Subcutaneous abdominal adipose tissue (tissue), 5 donors: Measurements from ENCODE around the gene MINDY4.

ENCODE experiments used
- H3K27ac ChIP-seq: one replicate; pipeline ENCODE4 v1.7.0; 2013; ENCODE audit warnings: low read depth, mild to moderate bottlenecking, inconsistent platforms, low read length, moderate library complexity
- H3K27me3 ChIP-seq, 5 donors: one replicate each; pipeline ENCODE4 v1.7.0; 2013; ENCODE audit warnings: low read length in 5 of 5, inconsistent platforms in 1 of 5; ENCODE audit not compliant: control insufficient read depth in 5 of 5, insufficient read depth in 4 of 5
- H3K36me3 ChIP-seq, 5 donors: one replicate each; pipeline ENCODE4 v1.7.0; 2013; ENCODE audit warnings: low read length in 5 of 5; ENCODE audit not compliant: control insufficient read depth in 5 of 5, insufficient read depth in 5 of 5
- H3K4me1 ChIP-seq, 5 donors: one replicate each; pipeline ENCODE4 v1.7.0; 2013; ENCODE audit warnings: low read length in 5 of 5, mild to moderate bottlenecking in 3 of 5, moderate library complexity in 1 of 5; ENCODE audit not compliant: control insufficient read depth in 5 of 5, insufficient read depth in 5 of 5
- H3K4me3 ChIP-seq, 5 donors: one replicate each; pipeline ENCODE4 v1.7.0; 2013; ENCODE audit warnings: low read length in 5 of 5, low read depth in 1 of 5
- H3K9ac ChIP-seq, 5 donors: one replicate each; pipeline ENCODE4 v1.7.0; 2013; ENCODE audit warnings: low read length in 5 of 5, mild to moderate bottlenecking in 4 of 5, moderate library complexity in 3 of 5
- H3K9me3 ChIP-seq, 5 donors: one replicate each; pipeline ENCODE4 v1.7.0; 2013; ENCODE audit warnings: low read length in 5 of 5; ENCODE audit not compliant: control insufficient read depth in 5 of 5
- donor health status: healthy.
- donor health status: healthy.
- donor health status: healthy.
- donor health status: healthy.
- donor health status: healthy.

Gene MINDY4

DNA sequence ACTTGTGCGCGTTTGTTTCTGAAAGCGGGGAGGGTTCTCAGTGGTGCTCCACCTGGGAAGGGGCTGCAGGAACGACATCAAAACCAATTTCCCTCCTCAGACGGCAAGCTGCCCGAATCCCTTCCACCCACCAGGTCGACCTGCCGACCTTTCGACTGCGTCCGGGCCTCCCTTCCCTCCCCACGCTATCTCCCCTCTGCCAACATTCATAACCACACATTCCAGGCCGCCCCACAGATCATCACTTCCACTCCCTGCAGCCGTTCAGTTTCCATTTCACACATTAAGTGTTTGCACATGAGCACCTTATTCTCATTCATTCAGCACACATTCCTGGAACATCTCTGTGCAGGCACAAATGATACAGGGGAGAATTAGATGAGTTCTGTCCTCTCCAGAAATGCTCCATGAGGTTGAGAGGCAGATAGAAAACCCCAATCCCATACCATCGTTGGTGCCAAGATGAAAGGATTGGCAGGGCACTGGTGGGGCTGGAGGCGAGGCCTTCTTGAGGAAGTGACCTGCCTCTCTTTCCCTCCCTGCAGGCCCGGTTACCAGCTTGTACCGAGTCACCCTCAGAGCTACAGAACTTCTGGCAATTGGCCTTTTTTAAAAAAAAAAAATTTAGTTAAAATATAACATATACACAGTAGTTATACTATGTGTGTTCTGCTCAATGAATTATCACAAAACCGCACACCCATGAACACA is 70.0 kb downstream of the MINDY4 start:
- H3K36me3 ChIP-seq: peaks cover 0 to 19% (median 2%) of the 10 kb centered on the region in 5 donors
- no peaks in the 10 kb centered on the region for H3K27me3 ChIP-seq
- no peak overlapping the region for H3K4me3 ChIP-seq
- H3K27ac ChIP-seq: no peak overlapping the region
- no peaks in the 10 kb centered on the region for H3K9me3 ChIP-seq
- H3K9ac ChIP-seq: no peak overlapping the region
- peaks cover 1 to 43% (median 9%) of the 10 kb centered on the region in 5 donors for H3K4me1 ChIP-seq

DNA sequence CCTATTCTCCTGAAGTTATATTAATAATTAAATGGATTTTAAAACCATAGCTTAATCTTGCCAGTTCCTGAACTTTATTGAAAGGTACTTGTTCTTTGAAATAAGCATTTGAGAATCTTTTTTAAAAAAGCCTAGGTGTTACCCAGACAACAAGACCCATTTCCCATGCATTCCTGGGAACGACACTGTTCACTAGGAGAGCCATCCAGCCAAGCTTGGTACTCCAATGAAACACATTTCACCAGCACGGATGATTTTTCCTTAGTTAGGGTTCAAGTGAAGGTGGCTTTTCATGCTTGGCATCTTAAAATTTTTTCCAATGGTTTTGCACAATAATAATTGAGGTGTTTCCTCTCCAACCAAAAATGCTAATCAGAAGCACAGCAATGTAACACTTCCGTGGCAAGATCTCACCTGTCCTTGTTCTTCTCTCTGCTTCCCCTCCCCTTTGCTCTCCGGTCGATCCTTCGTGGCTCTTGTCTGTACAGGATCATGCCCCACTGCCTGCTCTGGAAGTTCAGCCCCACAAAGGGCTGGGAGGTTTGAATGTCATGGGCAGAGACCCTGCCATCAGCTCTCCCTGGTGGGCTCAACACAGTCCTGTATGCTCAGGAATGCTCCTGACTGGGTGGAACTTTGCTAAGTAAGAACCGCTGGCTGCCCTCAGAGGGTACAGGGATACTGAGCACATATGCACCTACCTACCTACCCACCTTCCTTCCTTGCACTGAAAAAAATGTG is 70.8 kb downstream of the MINDY4 start:
- Histone ChIP-seq H3K4me3 (no peak overlapping the region), H3K9ac (no peak overlapping the region), H3K9me3 (no peaks in the 10 kb centered on the region), H3K27me3 (no peaks in the 10 kb centered on the region), H3K4me1 (peaks cover 1 to 45% (median 9%) of the 10 kb centered on the region in 5 donors), H3K27ac (no peak overlapping the region), H3K36me3 (peaks cover 0 to 16% (median 2%) of the 10 kb centered on the region in 5 donors)

DNA sequence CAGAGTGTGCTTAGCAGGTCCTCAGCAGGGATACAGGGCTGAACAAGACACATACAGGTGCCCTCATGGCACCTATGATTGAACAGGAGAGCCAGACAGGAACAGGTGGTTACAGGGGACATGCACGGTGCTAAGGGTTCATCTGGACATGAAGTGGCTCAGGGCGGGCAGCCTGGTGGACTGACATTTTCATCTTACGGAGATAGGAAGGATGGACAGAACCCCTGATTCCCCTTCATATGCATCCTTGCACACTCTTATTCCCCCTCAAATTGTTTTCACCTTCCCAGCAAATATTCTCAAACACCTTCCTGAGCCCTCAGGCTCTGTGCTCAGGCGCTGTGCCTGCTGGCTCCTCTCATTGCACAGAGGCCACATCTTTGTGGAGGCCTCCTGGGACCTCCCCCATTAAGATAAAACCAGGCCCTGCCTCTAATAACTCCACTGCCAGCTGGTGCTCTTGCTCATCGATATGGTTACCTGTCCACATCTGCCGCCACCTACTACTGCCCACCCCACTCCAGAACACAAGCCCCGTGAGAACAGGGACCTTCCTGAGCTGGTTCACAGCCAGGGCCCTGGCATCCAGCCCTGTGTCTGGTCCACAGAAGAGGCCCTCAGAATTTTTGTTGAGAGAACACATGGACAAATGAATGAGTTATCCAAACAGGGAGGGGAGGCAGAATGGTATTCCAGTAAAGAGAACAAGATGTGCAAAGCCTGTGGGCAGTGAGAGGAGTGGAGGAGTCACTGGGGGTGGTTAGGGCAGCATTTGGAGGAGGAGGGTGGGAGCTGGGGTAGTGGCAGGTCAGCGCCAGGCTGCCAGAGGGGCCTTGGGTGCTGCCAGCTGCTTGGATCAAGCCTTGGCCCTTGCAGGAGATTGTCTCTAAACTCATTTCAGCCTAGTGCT is 71.6 kb downstream of the MINDY4 start:
- Histone ChIP-seq H3K27ac (no peak overlapping the region), H3K27me3 (no peaks in the 10 kb centered on the region), H3K4me3 (no peak overlapping the region), H3K9me3 (no peaks in the 10 kb centered on the region), H3K9ac (no peak overlapping the region), H3K4me1 (peaks cover 1 to 40% (median 9%) of the 10 kb centered on the region in 5 donors), H3K36me3 (peaks cover 0 to 14% (median 2%) of the 10 kb centered on the region in 5 donors)

DNA sequence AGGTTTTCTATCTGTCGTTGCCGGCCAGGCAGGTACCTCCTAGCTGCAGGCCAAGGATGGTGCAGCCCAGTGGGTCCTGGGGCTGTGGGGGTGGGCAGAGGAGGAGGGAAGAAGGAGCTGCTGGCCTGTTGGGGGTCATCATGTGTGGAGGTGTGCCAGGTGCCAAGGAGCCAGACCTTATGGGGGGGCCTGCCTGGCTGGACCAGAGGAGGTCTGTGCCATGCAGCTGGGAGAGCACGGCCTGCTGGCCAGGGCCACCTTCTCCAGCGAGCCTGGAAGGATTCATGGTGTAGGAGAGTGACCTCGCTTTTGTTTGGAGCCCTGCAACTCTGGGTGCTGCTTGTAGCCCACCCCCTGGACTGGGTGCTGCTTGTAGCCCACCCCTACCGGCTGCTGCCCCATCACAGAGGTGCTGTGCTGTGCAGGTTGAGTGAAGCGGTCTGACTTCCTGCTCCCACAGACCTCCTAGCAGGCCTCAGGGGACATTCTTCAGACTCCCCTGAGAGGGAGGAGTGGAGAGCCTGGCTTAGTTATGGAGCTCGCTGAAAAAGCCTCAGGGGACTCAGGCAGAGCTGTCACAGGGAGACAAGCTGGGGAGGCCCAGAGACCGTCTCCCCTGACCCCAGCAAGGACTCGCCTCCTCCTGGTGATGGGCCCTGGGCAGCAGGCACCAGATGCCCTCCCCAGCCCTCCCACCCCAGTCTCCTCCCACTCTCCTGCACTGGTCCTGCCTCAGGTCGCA is 72.7 kb downstream of the MINDY4 start:
- Histone ChIP-seq H3K4me3 (no peak overlapping the region), H3K36me3 (peaks cover 0 to 14% (median 2%) of the 10 kb centered on the region in 5 donors), H3K27ac (no peak overlapping the region), H3K4me1 (peaks cover 1 to 51% (median 9%) of the 10 kb centered on the region in 5 donors), H3K27me3 (no peaks in the 10 kb centered on the region), H3K9me3 (no peaks in the 10 kb centered on the region), H3K9ac (no peak overlapping the region)

DNA sequence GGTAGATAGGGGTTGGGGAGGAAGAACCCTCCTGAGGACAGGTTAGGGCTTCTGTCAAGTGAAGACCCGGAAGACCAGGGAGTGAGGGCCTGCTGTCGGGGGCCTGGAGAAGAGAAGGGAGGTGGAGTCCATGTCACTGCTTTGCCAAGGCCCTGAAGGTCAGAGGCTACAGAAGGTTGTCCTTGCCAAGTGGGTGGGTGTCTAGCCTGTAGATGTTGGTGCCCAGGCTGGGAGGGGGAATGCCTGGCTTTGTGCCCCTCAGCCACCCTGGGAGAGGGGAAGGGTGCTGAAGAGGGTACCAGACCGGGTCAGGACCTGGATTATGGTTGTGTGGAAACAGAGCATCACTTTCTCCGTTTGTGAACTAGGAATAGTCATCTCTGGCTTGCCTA is 73.3 kb downstream of the MINDY4 start:
- Histone ChIP-seq H3K27ac (no peak overlapping the region), H3K9me3 (no peaks in the 10 kb centered on the region), H3K9ac (no peak overlapping the region), H3K4me3 (no peak overlapping the region), H3K36me3 (peaks cover 0 to 14% (median 2%) of the 10 kb centered on the region in 5 donors), H3K4me1 (peaks cover 3 to 56% (median 11%) of the 10 kb centered on the region in 5 donors), H3K27me3 (no peaks in the 10 kb centered on the region)

DNA sequence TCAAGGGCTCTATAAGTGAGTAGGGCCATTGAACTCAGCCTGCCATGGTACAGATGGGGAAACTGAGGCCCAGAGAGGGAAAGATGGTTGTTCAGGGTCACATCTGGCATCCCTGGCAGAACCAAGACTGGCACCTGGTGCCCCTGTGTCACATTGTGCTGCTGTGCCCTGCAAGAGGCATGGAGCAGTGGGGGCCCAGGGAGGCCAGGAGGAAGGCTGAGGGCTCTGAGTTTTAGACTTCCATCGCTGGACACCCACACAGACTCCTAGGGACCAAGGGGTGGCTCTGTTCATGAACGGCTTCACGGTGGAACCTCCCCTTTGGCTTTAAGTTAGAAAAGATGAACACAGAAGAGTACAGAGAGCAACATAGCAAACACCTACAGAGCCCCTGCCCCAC is 73.7 kb downstream of the MINDY4 start:
- Histone ChIP-seq H3K27me3 (no peaks in the 10 kb centered on the region), H3K27ac (no peak overlapping the region), H3K36me3 (peaks cover 0 to 11% (median 2%) of the 10 kb centered on the region in 5 donors), H3K9me3 (no peaks in the 10 kb centered on the region), H3K4me3 (no peak overlapping the region), H3K9ac (no peak overlapping the region), H3K4me1 (peaks cover 3 to 61% (median 16%) of the 10 kb centered on the region in 5 donors)

- peak overlapping the region in 1 of 5 donors; percentile 34 for H3K9ac ChIP-seq
- peak overlapping the region; percentile 54 for H3K27ac ChIP-seq
- H3K4me1 ChIP-seq: peaks cover 3 to 60% (median 17%) of the 10 kb centered on the region in 5 donors
- H3K4me3 ChIP-seq: no peak overlapping the region
- H3K27me3 ChIP-seq: no peaks in the 10 kb centered on the region
- H3K9me3 ChIP-seq: no peaks in the 10 kb centered on the region
- peaks cover 0 to 5% (median 2%) of the 10 kb centered on the region in 5 donors for H3K36me3 ChIP-seq
Measured at GRCh38 chr7:30845426-30846135, 74.4 kb downstream of the MINDY4 start.

DNA sequence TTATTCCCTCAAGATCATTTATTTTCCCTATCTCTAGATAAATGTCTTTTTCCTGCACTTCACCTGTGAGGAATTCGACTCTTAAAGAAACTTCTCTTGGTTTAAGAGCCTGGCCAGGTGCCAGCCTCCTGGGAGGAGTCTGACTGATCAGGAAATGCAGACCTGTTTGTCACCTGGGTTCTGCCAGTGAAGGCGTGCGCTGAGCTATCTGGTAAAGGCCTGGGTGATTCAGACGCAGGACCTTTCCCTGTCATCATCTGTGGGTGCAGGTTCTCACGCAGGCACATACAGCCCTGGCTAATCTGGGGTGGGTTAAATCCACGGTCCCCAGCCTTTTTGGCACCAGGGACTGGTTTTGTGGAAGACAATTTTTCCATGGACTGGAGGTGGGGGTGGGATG is 75.2 kb downstream of the MINDY4 start:
- H3K36me3 ChIP-seq: peaks cover 0 to 3% (median 0%) of the 10 kb centered on the region in 5 donors
- peaks cover 3 to 52% (median 17%) of the 10 kb centered on the region in 5 donors for H3K4me1 ChIP-seq
- no peak overlapping the region for H3K4me3 ChIP-seq
- no peaks in the 10 kb centered on the region for H3K9me3 ChIP-seq
- H3K9ac ChIP-seq: no peak overlapping the region
- H3K27ac ChIP-seq: no peak overlapping the region
- H3K27me3 ChIP-seq: no peaks in the 10 kb centered on the region
